GM18498 (cell line): Measurements from ENCODE around the gene C8G.

Experiments
- ATAC-seq: cut with Tn5 transposase; IDR thresholded peaks from one replicate; pipeline ENCODE4 v1.9.1; 2021; ENCODE audit warnings: mild to moderate bottlenecking, moderate library complexity; ENCODE audit not compliant: unreplicated experiment

Gene C8G

DNA sequence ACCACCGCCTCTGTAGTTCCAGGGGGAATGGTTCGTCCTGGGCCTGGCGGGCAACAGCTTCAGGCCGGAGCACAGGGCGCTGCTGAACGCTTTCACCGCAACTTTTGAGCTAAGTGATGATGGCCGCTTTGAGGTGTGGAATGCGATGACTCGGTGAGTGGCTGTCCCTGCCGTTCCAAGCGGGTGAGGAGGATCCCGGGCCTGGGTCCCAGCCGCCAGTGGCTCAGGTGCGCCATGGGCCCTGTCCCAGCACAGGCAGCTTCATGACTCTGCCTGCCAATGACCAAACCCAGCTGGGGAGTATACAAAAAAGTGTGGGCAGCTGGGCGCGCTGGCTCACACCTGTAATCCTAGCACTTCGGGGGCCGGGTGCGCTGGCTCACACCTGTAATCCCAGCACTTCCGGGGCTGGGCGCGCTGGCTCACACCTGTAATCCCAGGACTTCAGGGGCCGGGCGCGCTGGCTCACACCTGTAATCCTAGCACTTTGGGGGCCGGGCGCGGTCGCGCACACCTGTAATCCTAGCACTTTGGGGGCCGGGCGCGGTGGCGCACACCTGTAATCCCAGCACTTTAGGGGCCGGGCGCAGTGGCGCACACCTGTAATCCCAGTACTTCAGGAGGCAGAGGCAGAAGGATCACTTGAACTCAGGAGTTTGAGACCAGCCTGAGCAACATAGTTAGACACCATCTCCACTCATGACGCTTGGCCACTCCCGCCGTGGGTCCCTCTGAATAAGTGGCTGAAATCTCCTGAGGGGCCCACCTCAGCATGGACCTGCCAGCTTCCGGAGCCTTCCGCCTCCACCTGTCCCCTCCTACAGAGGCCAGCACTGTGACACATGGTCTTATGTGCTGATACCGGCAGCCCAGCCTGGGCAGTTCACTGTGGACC is 8.1 kb downstream of the C8G start:
- ATAC-seq = no peak

DNA sequence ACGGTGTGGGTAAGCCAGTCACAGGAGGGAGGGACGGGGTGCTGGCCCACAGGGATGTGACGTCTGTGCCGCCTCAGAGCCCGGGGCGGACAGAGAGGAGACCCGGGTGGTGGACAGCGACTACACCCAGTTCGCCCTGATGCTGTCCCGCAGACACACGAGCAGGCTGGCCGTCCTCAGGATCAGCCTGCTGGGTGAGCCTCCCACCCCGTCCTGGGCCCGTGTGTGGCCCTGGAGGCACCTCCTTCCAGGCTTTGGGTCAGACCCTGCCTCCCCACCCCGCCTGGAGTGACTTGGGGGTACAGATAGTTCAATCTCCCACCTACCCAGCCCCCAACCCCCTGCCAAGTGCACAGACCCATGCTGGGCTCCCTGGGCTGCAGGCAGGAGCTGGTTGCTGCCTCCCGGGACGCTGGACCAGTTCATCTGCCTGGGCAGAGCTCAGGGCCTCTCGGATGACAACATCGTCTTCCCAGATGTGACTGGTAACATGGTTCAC is 8.8 kb downstream of the C8G start:
- no peak for ATAC-seq

GRCh38 chr9:136954270-136955083 is 9.4 kb downstream of the C8G start:
- no peak for ATAC-seq

DNA sequence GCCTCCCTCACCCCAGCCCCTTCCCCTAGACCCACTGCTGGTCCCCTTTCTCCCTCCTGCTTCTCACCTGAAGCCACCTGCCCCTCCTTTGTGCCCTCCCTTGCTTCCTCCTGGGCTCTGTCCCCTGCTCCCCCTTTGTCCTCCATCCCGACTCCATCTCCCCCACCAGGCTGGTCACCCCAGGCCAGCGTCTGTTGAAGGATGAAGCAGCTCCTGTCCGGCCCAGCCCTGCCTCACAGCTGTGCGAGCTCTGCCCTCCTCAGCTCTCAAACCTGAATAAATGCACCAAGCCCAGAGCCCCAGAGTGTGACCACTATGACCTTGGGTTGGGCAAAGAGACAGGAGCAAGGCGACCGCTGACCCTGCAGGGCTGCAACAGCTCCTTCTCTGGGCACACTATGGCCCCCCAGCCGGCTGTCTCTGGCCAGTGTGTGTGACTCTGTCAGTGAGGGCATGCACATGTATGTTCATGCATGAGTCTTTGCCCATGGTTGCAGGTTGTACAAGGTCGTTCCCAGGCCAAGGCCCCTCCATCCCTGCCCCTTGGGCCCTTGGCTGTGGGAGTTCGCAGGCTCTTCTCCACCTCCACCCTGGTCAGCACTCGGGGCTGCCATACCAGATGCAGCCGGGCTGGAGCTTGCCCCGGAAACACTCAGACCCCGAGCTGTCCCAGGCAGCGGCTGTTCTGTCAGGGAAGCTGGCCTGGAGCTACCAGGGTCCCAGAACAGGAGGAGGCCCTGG is 10.3 kb downstream of the C8G start:
- ATAC-seq = no peak

- no peak for ATAC-seq
Observed at GRCh38 chr9:136955943-136956335, 10.9 kb downstream of the C8G start.

GRCh38 chr9:136956604-136957003 is 11.6 kb downstream of the C8G start:
- no peak for ATAC-seq

- no peak for ATAC-seq
Observed at GRCh38 chr9:136957461-136957860, 12.4 kb downstream of the C8G start.

DNA sequence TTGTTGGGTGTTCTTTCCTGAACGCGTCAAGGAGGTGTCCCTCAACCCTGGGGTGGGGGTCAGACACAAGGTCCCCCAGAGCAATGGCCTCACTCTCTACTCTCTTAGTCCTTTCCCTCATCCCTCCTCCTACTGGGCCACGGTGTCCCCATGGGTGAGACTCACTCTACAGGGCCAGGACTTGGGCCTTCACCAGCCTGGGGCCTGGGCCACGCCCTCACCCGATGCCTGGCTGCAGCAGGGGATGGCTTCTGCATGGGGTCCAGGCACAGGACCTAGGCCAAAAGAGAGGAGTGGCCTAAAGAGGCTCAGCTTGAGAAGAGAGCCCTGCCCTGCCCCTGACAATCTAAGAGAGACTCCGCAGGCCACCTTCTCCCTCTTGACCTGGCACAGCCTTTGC is 12.9 kb downstream of the C8G start:
- no peak for ATAC-seq

GRCh38 chr9:136958473-136958872 is 13.4 kb downstream of the C8G start:
- no peak for ATAC-seq

DNA sequence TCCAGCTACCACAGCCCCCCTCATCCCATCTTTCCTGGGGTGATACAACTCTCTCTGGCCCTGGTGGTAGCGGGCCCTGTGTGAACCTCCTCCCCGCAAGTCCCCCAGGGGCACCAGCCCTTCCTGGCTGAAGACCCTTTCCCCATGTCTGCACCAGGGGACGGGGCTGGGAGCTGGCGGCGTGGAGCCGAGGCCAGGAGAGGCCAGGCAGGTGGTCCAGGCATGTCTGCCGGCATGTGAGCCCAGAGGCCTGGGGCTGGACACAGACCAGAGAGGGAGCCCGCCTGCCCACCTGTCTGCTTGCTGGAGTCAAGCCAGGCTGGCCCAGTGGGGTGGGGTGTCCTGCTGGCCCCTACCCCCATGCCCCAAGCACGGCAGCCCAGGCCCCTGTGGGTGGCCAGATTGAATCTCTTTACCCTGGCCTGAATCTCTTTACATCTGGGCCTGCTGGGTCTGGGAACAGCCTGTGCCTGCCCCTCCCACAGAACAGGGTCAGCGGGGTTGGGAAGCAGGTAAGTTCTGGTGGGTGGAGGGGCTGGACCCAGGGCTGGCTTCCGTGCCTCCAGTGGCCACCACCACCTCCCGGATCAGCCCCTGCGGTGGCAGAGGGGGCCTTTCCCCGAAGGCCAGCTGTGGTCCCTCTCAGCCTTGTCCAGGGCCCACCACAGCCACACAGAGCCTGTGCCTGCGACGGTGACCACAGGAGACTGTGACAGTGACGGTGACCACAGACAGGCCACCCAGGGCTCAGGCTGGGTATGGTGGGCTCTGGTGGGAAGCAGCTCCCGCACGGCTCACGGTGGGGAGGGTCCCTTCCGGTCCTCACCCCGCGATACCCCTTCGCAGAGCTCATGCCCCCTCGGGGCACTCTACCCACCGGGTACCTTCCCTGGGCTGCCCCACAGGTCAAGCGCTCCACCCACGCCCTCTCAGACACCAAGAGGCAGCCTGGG is 14.1 kb downstream of the C8G start:
- no peak for ATAC-seq

DNA sequence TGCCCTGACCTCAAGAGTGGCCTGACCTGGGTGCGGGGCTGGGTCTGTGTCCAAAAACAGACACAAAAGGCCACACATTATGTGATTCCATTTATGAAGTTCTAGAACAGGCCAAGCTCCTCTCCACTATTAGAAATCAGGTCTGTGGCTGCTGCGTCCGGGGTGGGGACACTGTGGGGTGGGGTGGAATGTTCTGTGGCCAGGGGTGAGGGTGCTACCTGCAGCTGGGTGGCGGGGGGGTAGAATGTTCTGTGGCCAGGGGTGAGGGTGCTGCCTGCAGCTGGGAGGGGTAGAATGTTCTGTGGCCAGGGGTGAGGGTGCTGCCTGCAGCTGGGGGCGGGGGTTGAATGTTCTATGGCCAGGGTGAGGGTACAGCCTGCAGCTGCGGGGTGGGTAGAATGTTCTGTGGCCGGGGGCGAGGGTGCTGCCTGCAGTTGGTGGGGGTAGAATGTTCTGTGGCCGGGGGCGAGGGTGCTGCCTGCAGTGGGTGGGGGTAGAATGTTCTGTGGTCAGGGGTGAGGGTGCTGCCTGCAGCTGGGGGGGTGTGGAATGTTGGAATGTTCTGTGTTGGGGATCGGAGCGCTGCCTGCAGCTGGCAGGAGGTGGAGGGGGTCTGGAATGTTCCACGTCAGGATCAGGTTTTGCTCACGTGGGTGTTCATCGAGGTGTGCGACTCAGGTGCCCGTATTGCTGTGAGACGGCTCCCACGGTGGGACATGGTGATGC is 15.3 kb downstream of the C8G start:
- no peak for ATAC-seq

DNA sequence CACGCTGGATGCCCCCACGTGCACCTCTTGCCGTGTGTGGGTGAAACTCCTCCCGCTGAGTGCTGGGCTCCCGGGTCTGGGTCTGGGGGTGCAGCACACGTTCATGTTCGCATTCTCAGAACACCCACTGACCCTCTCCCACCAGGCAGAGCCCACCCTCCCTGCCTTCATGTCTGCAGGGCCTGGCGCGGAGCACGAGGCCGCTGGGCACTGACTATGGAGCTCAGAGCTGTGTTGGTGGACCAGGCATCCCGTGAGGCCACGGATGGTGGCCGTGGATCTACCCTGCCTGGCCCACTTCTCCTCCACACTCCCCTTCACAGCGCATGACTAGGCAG is 15.9 kb downstream of the C8G start:
- no peak for ATAC-seq

DNA sequence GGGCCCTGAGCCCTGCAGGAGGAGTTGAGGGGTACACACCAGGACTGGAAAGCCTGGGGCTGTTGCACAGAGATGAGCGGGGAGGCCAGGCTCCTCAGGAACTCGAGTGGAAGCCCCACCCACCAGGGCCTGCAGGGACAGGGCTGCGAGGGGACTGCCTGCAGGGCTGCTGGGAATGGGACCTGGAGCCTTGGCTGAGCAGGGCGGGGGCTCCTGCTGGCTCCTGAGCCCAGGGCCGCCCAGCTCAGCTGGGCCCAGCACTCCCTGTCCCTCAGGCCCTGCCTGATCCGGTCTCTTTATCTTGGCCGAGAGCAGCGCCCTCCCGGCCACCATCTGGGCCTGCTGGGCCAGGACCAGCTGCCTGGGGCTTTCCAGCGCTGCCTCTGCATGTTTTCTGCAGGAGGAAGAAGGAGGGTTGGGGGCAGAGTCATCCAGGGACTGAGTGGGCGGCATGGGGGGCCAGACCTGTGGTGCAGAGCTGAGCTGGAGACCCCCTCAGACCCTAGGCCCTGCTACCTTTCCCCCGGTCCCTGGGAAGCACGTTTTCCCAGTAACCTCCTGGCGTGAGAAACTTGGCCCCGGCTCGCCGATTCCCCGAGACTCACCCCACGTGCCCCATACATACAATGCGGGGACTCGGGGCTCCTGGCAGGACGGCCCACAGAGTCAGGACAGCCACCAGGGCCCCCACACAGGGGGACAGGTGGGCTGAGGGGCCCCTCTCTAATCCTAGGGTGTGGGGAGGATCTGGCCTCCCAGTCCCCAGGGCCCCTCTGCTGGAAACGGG is 16.4 kb downstream of the C8G start:
- no peak for ATAC-seq

DNA sequence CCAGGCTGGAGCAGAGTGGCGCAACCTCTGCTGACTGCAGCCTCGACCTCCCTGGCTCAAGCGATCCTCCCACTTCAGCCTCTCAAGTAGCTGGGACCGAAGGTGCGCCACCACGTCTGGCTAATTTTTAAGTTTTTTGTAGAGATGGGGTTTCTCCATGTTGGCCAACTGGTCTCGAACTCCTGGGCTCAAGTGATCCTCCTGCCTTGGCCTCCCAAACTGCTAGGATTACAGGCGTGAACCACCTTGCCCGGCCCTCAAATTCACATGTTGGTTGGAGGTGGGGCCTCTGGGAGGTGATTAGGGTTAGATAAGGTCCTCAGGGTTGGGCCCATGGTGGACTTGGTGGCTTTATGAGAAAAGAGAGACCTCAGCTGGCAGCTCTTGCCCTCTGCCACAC is 17.1 kb downstream of the C8G start:
- no peak for ATAC-seq

DNA sequence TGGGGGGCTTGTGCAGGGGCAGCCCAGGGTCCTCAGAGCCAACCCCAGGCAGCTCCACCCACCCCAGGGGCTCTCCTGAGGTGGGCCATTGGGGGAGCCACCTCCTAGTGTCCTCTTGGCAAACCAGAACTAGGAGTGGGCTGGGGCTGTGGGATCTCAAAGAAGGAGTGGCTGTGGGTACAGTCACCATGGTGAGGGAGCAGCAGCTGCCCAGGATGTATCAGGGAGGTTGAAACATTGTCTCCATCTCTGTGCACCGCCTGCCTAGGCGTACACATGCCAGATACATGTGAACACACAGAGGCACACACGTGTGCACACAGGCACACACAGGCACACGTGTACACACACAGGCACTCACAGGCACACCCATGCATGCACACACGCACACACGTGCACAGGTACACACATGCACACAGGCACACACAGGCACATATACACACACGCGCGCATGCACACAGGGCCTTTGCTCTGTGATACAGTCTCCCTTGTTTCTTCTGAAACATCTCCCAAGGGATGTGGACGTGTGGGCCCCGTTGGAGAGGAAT is 17.7 kb downstream of the C8G start:
- ATAC-seq = no peak

- ATAC-seq = no peak
Observed at GRCh38 chr9:136963341-136963740, 18.3 kb downstream of the C8G start.

DNA sequence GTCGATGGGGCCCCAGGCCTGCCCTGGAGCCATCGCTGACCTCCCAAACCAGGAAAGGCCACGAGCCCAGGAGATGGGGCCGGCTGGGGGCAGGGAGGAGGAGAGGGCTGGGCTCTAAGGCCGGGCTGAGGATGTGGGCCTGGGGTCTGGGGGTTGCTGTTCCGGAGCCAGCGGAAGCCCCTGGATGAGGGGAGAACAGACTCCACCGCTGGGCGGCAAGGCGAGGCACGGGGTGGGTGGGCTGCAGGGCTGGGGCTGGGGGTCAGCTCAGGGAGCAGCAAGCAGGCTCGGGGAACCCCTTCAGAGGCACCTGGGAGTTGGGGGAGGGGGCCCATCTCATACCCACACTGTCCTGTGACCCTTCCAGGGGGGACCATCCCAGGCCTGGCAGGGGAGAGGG is 18.7 kb downstream of the C8G start:
- ATAC-seq = no peak

- no peak for ATAC-seq
Observed at GRCh38 chr9:136964171-136964689, 19.2 kb downstream of the C8G start.
